Spleen (tissue), 11 donors: Measurements from ENCODE around the gene PCBP3. TPM values are rescaled to one million over a fixed set of nuclear protein-coding genes. Genes with fewer than 3 reads are reported as not detected.
"Not testable (repeated sequence)": the region's sequence is repeated elsewhere in the genome, so short reads cannot be mapped to it uniquely, and the experiment has no call there.

ENCODE experiments used
- DNase-seq: peaks from one replicate; pipeline ENCODE4 v3.0.0-alpha.2; 2020
- H3K27ac ChIP-seq, 8 donors: fragments of 200-600 bp; sonication (generic) in 7 of 8; 1 replicate in 4 of 8; 2 replicates in 4 of 8; pipeline versions ENCODE4 v1.5.0 to v1.8.0; 2016 to 2021; ENCODE audit warnings: inconsistent platforms in 4 of 8, mild to moderate bottlenecking in 4 of 8, moderate library complexity in 1 of 8
- H3K27me3 ChIP-seq, 7 donors: fragments of 200-600 bp; sonication (generic) in 6 of 7; replicated peaks in 1 of 7; 1 replicate in 4 of 7; 2 replicates in 3 of 7; pipeline versions ENCODE4 v1.5.0 to v1.8.0; 2016 to 2021; ENCODE audit warnings: inconsistent platforms in 3 of 7, mild to moderate bottlenecking in 1 of 7
- H3K36me3 ChIP-seq, 6 donors: fragments of 200-600 bp; sonication (generic) in 5 of 6; 1 replicate in 4 of 6; 2 replicates in 2 of 6; pipeline versions ENCODE4 v1.5.0 to v1.8.0; 2016 to 2021; ENCODE audit warnings: inconsistent platforms in 2 of 6
- H3K4me1 ChIP-seq, 6 donors: fragments of 200-600 bp; sonication (generic) in 5 of 6; 1 replicate in 3 of 6; 2 replicates in 3 of 6; pipeline versions ENCODE4 v1.5.0 to v1.8.0; 2016 to 2021; ENCODE audit warnings: inconsistent platforms in 3 of 6
- H3K4me3 ChIP-seq, 8 donors: fragments of 200-600 bp; sonication (generic) in 7 of 8; 1 replicate in 4 of 8; 2 replicates in 4 of 8; pipeline versions ENCODE4 v1.5.0 to v1.8.0; 2016 to 2021; ENCODE audit warnings: inconsistent platforms in 4 of 8, mild to moderate bottlenecking in 4 of 8, moderate library complexity in 2 of 8
- H3K9me3 ChIP-seq, 8 donors: fragments of 200-600 bp; sonication (generic) in 7 of 8; 1 replicate in 4 of 8; 2 replicates in 4 of 8; pipeline versions ENCODE4 v1.5.0 to v1.8.0; 2016 to 2021; ENCODE audit warnings: inconsistent platforms in 4 of 8
- POLR2A ChIP-seq, 3 donors: fragments of 450-650 bp; IDR thresholded peaks; one replicate each; pipeline ENCODE4 v1.5.1; 2017; ENCODE audit warnings: antibody characterized with exemption in 3 of 3, mild to moderate bottlenecking in 1 of 3
- POLR2AphosphoS5 ChIP-seq, 3 donors: sonication (generic); formaldehyde crosslinking; IDR thresholded peaks; one replicate each; pipeline ENCODE4 v1.5.1; 2017; ENCODE audit warnings: antibody characterized with exemption in 3 of 3
- WGBS, 5 donors: extraction: QIAGEN DNeasy Blood & Tissue Kit in 3 of 5; methylation state at CpG; one replicate each; pipeline versions ENCODE4 v1.1.5 to v1.1.7; 2013 to 2018; 5-methylcytosine and 5-hydroxymethylcytosine counted together
- intact Hi-C: fragments of 100-400 bp; cut with DNase I; formaldehyde crosslinking; loops from one replicate; pipeline ENCODE4 v1.15.0; 2023; ENCODE audit warnings: low total_unique reads
- polyA plus RNA-seq, 3 donors: library from polyadenylated mRNA; stranded (reverse); fragments of 200-250 nt; gene quantifications; one replicate each; pipeline ENCODE4 v1.2.1, GENCODE V29; 2013
- total RNA-seq, 7 donors: library from RNA; depleted of rRNA in 3 of 7; stranded (reverse); fragments of >200 nt in 3 of 7; fragmentation: NEBNext Ultra II Directional in 4 of 7; extraction: Animal tissue kit (Norgen Biotek cat#: 25700) in 4 of 7; gene quantifications; one replicate each; pipeline versions ENCODE4 v1.1.0 to v1.2.1, GENCODE V29; 2016 to 2021
- TF ChIP-seq, protein P1 (sequence below), 11 experiments: fragments of 200-600 bp in 7 of 11; fragments of 450-650 bp in 4 of 11; sonication (generic) in 4 of 11; IDR thresholded peaks in 8 of 11; conservative IDR thresholded peaks in 3 of 11; 1 replicate in 7 of 11; 2 replicates in 4 of 11; pipeline versions ENCODE4 v1.4.0 to v1.8.0; 2016 to 2021; ENCODE audit warnings: antibody characterized with exemption in 11 of 11, inconsistent platforms in 4 of 11, mild to moderate bottlenecking in 1 of 11
- donor health status: healthy with polysubstance abuse.
- donor health status: DM: no; HTN: no; CAD: no; lungs with moderate emphysema.
- donor health status: DM: no; HTN: no; CAD: no.
- donor health status: Bipolar disorder and iron deficiency.
- donor health status: healthy.
- donor health status: DM: no; HTN: no; CAD: no.
- donor health status: DM: yes; HTN: yes; CAD: no.

PCBP3 gene
- total and polyA plus RNA-seq, 10 donors = 4.2 to 31.6 (median 15.2) TPM

DNA sequence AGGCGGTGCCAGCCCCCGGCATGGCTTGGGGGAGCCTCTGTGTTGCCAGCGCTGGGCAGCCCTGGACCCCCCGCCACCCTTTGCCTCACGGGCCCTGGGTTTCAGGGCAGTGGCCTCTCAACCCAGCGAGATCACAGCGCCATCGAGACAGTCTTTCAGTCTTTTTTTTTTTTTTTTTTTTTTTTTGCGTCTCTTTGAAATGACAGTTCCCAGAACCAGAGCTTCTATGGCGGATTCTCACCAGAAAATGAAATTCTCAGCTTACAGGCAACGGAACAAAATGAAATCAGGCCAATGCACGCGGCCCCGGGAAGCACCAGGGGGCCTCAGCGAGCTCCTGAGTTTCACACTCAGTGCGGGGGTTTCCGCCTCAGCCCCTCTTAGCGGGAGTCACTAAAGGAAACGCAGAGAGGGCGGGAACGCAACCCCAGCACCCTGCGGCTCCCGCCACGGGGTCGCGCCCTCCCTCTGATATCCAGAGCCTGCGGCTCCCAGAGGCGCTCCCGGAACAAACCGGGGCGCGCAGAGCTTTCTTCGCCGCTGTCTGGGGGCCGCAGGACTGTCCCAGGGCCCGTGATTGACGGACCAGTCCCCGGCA is 330.0 kb downstream of the PCBP3 start:
- no peaks in the 10 kb centered on the region for H3K9me3 ChIP-seq
- TF ChIP-seq POLR2A (IDR thresholded peaks at IDR 0.05) (no peak), POLR2AphosphoS5 (IDR thresholded peaks at IDR 0.05) (peak; percentile 41 to 75 (median 67))
- TF ChIP-seq, protein P1, sequence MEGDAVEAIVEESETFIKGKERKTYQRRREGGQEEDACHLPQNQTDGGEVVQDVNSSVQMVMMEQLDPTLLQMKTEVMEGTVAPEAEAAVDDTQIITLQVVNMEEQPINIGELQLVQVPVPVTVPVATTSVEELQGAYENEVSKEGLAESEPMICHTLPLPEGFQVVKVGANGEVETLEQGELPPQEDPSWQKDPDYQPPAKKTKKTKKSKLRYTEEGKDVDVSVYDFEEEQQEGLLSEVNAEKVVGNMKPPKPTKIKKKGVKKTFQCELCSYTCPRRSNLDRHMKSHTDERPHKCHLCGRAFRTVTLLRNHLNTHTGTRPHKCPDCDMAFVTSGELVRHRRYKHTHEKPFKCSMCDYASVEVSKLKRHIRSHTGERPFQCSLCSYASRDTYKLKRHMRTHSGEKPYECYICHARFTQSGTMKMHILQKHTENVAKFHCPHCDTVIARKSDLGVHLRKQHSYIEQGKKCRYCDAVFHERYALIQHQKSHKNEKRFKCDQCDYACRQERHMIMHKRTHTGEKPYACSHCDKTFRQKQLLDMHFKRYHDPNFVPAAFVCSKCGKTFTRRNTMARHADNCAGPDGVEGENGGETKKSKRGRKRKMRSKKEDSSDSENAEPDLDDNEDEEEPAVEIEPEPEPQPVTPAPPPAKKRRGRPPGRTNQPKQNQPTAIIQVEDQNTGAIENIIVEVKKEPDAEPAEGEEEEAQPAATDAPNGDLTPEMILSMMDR (IDR thresholded peaks at IDR 0.05 in 8 of 11, conservative IDR thresholded peaks at IDR 0.05 in 3 of 11) = peak; percentile 19 to 78 (median 70)
- intact Hi-C loops = no loop called here
- no peaks in the 10 kb centered on the region for H3K36me3 ChIP-seq
- H3K27ac ChIP-seq = peak overlapping the region; percentile 61 to 88 (median 86)
- H3K4me3 ChIP-seq = peak overlapping the region; percentile 42 to 72 (median 48)
- H3K4me1 ChIP-seq = peaks cover 23 to 57% (median 46%) of the 10 kb centered on the region in 6 donors
- peaks cover 0 to 81% (median 35%) of the 10 kb centered on the region in 7 donors for H3K27me3 ChIP-seq
- WGBS, 5 donors = 1 to 3% (median 1%) methylated on average over 23 to 38 of the region's 38 CpGs
- DNase-seq = peak; percentile 90

DNA sequence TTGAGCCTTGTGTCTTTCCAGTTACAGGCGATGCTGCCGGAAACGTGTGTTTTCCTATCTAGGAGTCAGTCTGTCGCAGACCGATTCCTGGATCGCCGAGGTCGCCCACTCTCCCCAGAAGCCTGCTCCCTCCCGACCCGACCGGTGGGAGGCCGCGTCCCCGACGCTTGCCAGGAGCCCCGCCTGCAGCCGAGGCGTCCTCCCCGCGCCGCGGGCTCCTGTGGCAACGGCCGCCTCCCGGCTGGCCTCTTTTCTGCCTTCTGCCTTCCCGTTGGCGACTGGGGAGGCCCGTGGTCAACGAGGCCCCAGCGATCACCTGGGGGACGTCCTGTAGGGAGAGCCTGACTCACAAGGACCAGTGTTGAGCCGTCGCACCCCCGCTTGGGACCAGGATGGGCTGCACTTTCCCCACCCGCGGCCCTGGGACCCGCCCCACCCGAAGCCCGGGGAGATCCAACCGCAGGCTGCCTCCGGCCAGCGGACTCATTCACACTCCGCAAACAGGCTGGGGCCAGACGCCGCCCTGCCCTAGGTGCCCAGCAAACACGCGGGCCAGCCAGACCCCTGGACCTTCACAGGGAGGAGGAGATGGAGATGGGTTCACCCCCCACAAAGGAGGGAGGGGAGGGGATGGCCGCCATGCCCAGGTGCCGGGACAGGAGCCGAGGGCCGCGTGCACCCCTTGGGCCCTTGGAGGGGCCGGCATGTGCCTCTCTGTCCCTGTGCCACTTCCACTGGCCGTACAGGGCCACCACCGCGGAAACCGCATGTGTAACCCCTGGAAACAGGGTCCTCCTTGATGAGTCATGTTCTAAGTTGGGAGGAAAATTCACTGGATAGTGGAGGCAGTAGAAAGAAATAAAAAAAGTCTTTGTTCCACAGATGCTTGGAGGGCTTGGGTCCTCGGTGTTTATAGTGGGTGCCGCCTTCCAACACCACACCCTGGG is 330.8 kb downstream of the PCBP3 start:
- intact Hi-C loops = no loop called here
- H3K27me3 ChIP-seq = peaks cover 0 to 89% (median 35%) of the 10 kb centered on the region in 7 donors
- peak; percentile 80 for DNase-seq
- peak overlapping the region; percentile 61 to 88 (median 86) for H3K27ac ChIP-seq
- H3K36me3 ChIP-seq = no peaks in the 10 kb centered on the region
- peak; percentile 20 to 64 (median 52) for TF ChIP-seq POLR2AphosphoS5 (IDR thresholded peaks at IDR 0.05)
- TF ChIP-seq, protein P1 (IDR thresholded peaks at IDR 0.05 in 8 of 11, conservative IDR thresholded peaks at IDR 0.05 in 3 of 11) = no peak
- peaks cover 23 to 57% (median 46%) of the 10 kb centered on the region in 6 donors for H3K4me1 ChIP-seq
- H3K4me3 ChIP-seq = peak overlapping the region; percentile 42 to 72 (median 48)
- no peaks in the 10 kb centered on the region for H3K9me3 ChIP-seq
- 1 to 4% (median 3%) methylated on average over 12 to 59 of the region's 59 CpGs for WGBS, 5 donors

- peak overlapping the region in 2 of 8 donors; percentile 60 to 72 for H3K4me3 ChIP-seq
- peak overlapping the region; percentile 61 to 88 (median 86) for H3K27ac ChIP-seq
Observed at GRCh38 chr21:45975020-45975666, 331.6 kb downstream of the PCBP3 start.

DNA sequence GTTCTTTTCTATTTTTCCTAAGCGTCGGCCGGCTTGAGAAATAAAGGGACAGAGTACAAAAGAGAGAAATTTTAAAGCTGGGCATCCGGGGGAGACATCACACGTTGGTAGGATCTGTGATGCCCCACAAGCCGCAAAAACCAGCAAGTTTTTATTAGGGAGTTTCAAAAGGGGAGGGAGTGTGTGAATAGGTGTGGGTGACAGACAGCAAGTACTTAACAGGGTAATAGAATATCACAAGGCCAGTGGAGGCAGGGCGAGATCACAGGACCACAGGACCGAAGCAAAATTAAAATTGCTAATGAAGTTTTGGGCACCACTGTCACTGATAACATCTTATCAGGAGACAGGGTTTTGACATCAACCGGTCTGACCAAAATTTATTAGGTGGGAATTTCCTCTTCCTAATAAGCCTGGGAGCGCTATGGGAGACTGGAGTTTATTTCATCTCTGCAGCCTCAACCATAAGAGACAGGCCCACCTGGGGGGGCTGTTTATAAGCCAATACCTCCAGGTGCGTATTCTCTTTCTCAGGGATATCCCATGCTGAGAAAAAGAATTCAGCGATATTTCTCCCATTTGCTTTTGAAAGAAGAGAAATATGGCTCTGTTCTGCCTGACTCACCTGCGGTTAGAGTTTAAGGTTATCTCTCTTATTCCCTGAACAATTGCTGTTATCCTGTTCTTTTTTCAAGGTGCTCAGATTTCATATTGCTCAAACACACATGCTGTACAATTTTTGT is 332.3 kb downstream of the PCBP3 start:
- Histone ChIP-seq H3K4me1 (peaks cover 23 to 55% (median 41%) of the 10 kb centered on the region in 6 donors), H3K27me3 (peaks cover 0 to 89% (median 35%) of the 10 kb centered on the region in 7 donors), H3K27ac (peak overlapping the region in 1 of 8 donors; percentile 88)
- WGBS, 5 donors = 30 to 55% (median 43%) methylated on average over 9 to 13 of the region's 13 CpGs
- H3K36me3 ChIP-seq, H3K9me3 ChIP-seq, H3K4me3 ChIP-seq, intact Hi-C loops, DNase-seq: not testable (repeated sequence)

More at GRCh38 chr21:45975020-45975666, 331.6 kb downstream of the PCBP3 start:
- Histone ChIP-seq H3K36me3 (no peaks in the 10 kb centered on the region), H3K9me3 (no peaks in the 10 kb centered on the region), H3K4me1 (peaks cover 23 to 59% (median 46%) of the 10 kb centered on the region in 6 donors), H3K27me3 (peaks cover 0 to 93% (median 35%) of the 10 kb centered on the region in 7 donors)
- 19 to 26% (median 21%) methylated on average over 27 to 33 of the region's 33 CpGs for WGBS, 5 donors
- TF ChIP-seq POLR2AphosphoS5 (IDR thresholded peaks at IDR 0.05) = peak in 2 of 3 donors; percentile 14 to 59
- TF ChIP-seq, protein P1 (IDR thresholded peaks at IDR 0.05 in 8 of 11, conservative IDR thresholded peaks at IDR 0.05 in 3 of 11) = no peak
- intact Hi-C loops = no loop called here
- DNase-seq = peak; percentile 77
